ENCODE data around the gene NDST4. TPM values are rescaled to one million over a fixed set of nuclear protein-coding genes. Genes with fewer than 3 reads are reported as not detected.
"Not testable (repeated sequence)": the region's sequence is repeated elsewhere in the genome, so short reads cannot be mapped to it uniquely, and the experiment has no call there.

Gene NDST4
- total RNA-seq, 2 experiments from 2014 or later = not detected

- peaks cover 2% of the 10 kb centered on the region for H3K27me3 Mint-ChIP-seq
- DNase-seq = no peak
- H3K4me1 Mint-ChIP-seq = no peaks in the 10 kb centered on the region
- ChIA-PET CTCF (no interaction called here), POLR2A (no interaction called here)
- H3K9me3 Mint-ChIP-seq (ENCODE audit: low read depth) = no peaks in the 10 kb centered on the region
- ATAC-seq = no peak
- H3K27ac Mint-ChIP-seq = no peak overlapping the region
- intact Hi-C loops (cut with DNase I, micrococcal nuclease) = no loop called here
- H3K36me3 Mint-ChIP-seq (ENCODE audit: low read depth) = no peaks in the 10 kb centered on the region
- no peak overlapping the region for H3K4me3 Mint-ChIP-seq
Measured at GRCh38 chr4:115042496-115042895, 70.9 kb downstream of the NDST4 start.

- ChIA-PET CTCF (no interaction called here), POLR2A (no interaction called here)
- Mint-ChIP-seq H3K27ac (no peak overlapping the region), H3K27me3 (no peaks in the 10 kb centered on the region), H3K36me3 (ENCODE audit: low read depth) (no peaks in the 10 kb centered on the region), H3K4me3 (no peak overlapping the region), H3K9me3 (ENCODE audit: low read depth) (no peaks in the 10 kb centered on the region), H3K4me1 (no peaks in the 10 kb centered on the region)
- intact Hi-C loops (cut with DNase I, micrococcal nuclease) = no loop called here
- ATAC-seq = no peak
- no peak for DNase-seq
Measured at GRCh38 chr4:115030281-115030680, 83.1 kb downstream of the NDST4 start.

GRCh38 chr4:115028682-115029410 lies 84.6 kb downstream of the NDST4 start:
- ChIA-PET CTCF (interaction anchor here (0.9 kb wide), 1 partner anchor 11 kb away, joined by 4 read pairs; no protein-coding TSS in a partner anchor), POLR2A (no interaction called here)
- DNase-seq (no peak), ATAC-seq (no peak)
- intact Hi-C loops (cut with DNase I, micrococcal nuclease) = no loop called here
- Mint-ChIP-seq H3K4me1 (no peaks in the 10 kb centered on the region), H3K27me3 (no peaks in the 10 kb centered on the region), H3K27ac (no peak overlapping the region), H3K4me3 (no peak overlapping the region), H3K9me3 (ENCODE audit: low read depth) (no peaks in the 10 kb centered on the region), H3K36me3 (ENCODE audit: low read depth) (no peaks in the 10 kb centered on the region)

- Mint-ChIP-seq H3K36me3 (ENCODE audit: low read depth) (no peaks in the 10 kb centered on the region), H3K9me3 (ENCODE audit: low read depth) (no peaks in the 10 kb centered on the region), H3K4me3 (no peak overlapping the region), H3K4me1 (no peaks in the 10 kb centered on the region), H3K27ac (no peak overlapping the region), H3K27me3 (no peaks in the 10 kb centered on the region)
- intact Hi-C loops (cut with DNase I, micrococcal nuclease) = no loop called here
- DNase-seq (no peak), ATAC-seq (no peak)
- POLR2A ChIA-PET = no interaction called here
- CTCF ChIA-PET = no interaction called here
Measured at GRCh38 chr4:114999880-115000279, 113.5 kb downstream of the NDST4 start.

- Mint-ChIP-seq H3K4me3 (no peak overlapping the region), H3K4me1 (no peaks in the 10 kb centered on the region), H3K27ac (no peak overlapping the region), H3K9me3 (ENCODE audit: low read depth) (no peaks in the 10 kb centered on the region), H3K27me3 (no peaks in the 10 kb centered on the region), H3K36me3 (ENCODE audit: low read depth) (no peaks in the 10 kb centered on the region)
- ATAC-seq (no peak), DNase-seq (no peak)
- intact Hi-C loops (cut with DNase I, micrococcal nuclease) = no loop called here
- POLR2A ChIA-PET = no interaction called here
- CTCF ChIA-PET = no interaction called here
Measured at GRCh38 chr4:114998316-114998715, 115.1 kb downstream of the NDST4 start.

GRCh38 chr4:114997576-114998247 lies 115.7 kb downstream of the NDST4 start:
- Mint-ChIP-seq H3K4me3 (no peak overlapping the region), H3K36me3 (ENCODE audit: low read depth) (no peaks in the 10 kb centered on the region)

GRCh38 chr4:114986133-114986532 lies 127.3 kb downstream of the NDST4 start:
- H3K27ac Mint-ChIP-seq = no peak overlapping the region
- ATAC-seq (no peak), DNase-seq (no peak)
- no peaks in the 10 kb centered on the region for H3K27me3 Mint-ChIP-seq
- intact Hi-C loops (cut with DNase I, micrococcal nuclease) = no loop called here
- no peak overlapping the region for H3K4me3 Mint-ChIP-seq
- ChIA-PET POLR2A (no interaction called here), CTCF (no interaction called here)
- no peaks in the 10 kb centered on the region for H3K36me3 Mint-ChIP-seq (ENCODE audit: low read depth)
- H3K4me1 Mint-ChIP-seq = no peaks in the 10 kb centered on the region
- H3K9me3 Mint-ChIP-seq (ENCODE audit: low read depth) = peaks cover 4% of the 10 kb centered on the region

More at GRCh38 chr4:114997576-114998247, 115.7 kb downstream of the NDST4 start:
- ATAC-seq (no peak), DNase-seq (no peak)
- Mint-ChIP-seq H3K4me1 (no peaks in the 10 kb centered on the region), H3K9me3 (ENCODE audit: low read depth) (no peaks in the 10 kb centered on the region), H3K27ac (no peak overlapping the region), H3K27me3 (no peaks in the 10 kb centered on the region)
- ChIA-PET CTCF (no interaction called here), POLR2A (no interaction called here)
- intact Hi-C loops (cut with DNase I, micrococcal nuclease) = no loop called here

- DNase-seq (no peak), ATAC-seq (no peak)
- ChIA-PET CTCF (no interaction called here), POLR2A (no interaction called here)
- H3K4me1 Mint-ChIP-seq = no peaks in the 10 kb centered on the region
- H3K36me3 Mint-ChIP-seq (ENCODE audit: low read depth) = no peaks in the 10 kb centered on the region
- peaks cover 4% of the 10 kb centered on the region for H3K9me3 Mint-ChIP-seq (ENCODE audit: low read depth)
- H3K27ac Mint-ChIP-seq = no peak overlapping the region
- no peak overlapping the region for H3K4me3 Mint-ChIP-seq
- intact Hi-C loops (cut with DNase I, micrococcal nuclease) = no loop called here
- no peaks in the 10 kb centered on the region for H3K27me3 Mint-ChIP-seq
Measured at GRCh38 chr4:114980932-114981708, 132.3 kb downstream of the NDST4 start.

GRCh38 chr4:114980399-114980798 lies 133.0 kb downstream of the NDST4 start:
- H3K9me3 Mint-ChIP-seq (ENCODE audit: low read depth); intact Hi-C loops (cut with DNase I, micrococcal nuclease); H3K27me3 Mint-ChIP-seq; H3K27ac Mint-ChIP-seq; H3K4me3 Mint-ChIP-seq; H3K36me3 Mint-ChIP-seq (ENCODE audit: low read depth); H3K4me1 Mint-ChIP-seq; DNase-seq; POLR2A ChIA-PET; ATAC-seq: not testable (repeated sequence)
- CTCF ChIA-PET = interaction anchor here (1.1 kb wide), 1 partner anchor 9 kb away, joined by 4 read pairs; no protein-coding TSS in a partner anchor

GRCh38 chr4:114976901-114977300 lies 136.5 kb downstream of the NDST4 start:
- ChIA-PET CTCF (no interaction called here), POLR2A (no interaction called here)
- Mint-ChIP-seq H3K9me3 (ENCODE audit: low read depth) (no peaks in the 10 kb centered on the region), H3K36me3 (ENCODE audit: low read depth) (no peaks in the 10 kb centered on the region), H3K27me3 (no peaks in the 10 kb centered on the region), H3K4me1 (no peaks in the 10 kb centered on the region), H3K27ac (no peak overlapping the region), H3K4me3 (no peak overlapping the region)
- DNase-seq = no peak
- intact Hi-C loops (cut with DNase I, micrococcal nuclease) = no loop called here
- no peak for ATAC-seq

GRCh38 chr4:114964026-114964425 lies 149.4 kb downstream of the NDST4 start:
- ATAC-seq (no peak), DNase-seq (no peak)
- no peaks in the 10 kb centered on the region for H3K27me3 Mint-ChIP-seq
- no peaks in the 10 kb centered on the region for H3K4me1 Mint-ChIP-seq
- CTCF ChIA-PET = no interaction called here
- H3K9me3 Mint-ChIP-seq (ENCODE audit: low read depth) = no peaks in the 10 kb centered on the region
- no peak overlapping the region for H3K27ac Mint-ChIP-seq
- H3K36me3 Mint-ChIP-seq (ENCODE audit: low read depth) = no peaks in the 10 kb centered on the region
- POLR2A ChIA-PET = no interaction called here
- no peak overlapping the region for H3K4me3 Mint-ChIP-seq
- intact Hi-C loops (cut with DNase I, micrococcal nuclease) = no loop called here

- Mint-ChIP-seq H3K27me3 (no peaks in the 10 kb centered on the region), H3K9me3 (ENCODE audit: low read depth) (peaks cover 7% of the 10 kb centered on the region), H3K36me3 (ENCODE audit: low read depth) (no peaks in the 10 kb centered on the region), H3K4me1 (no peaks in the 10 kb centered on the region), H3K4me3 (no peak overlapping the region), H3K27ac (no peak overlapping the region)
- ChIA-PET POLR2A (no interaction called here), CTCF (no interaction called here)
- intact Hi-C loops (cut with DNase I, micrococcal nuclease) = no loop called here
- ATAC-seq (no peak), DNase-seq (no peak)
Measured at GRCh38 chr4:114945616-114946015, 167.8 kb downstream of the NDST4 start.
